ENCODE data around the gene GRB10.

GRB10 gene

DNA sequence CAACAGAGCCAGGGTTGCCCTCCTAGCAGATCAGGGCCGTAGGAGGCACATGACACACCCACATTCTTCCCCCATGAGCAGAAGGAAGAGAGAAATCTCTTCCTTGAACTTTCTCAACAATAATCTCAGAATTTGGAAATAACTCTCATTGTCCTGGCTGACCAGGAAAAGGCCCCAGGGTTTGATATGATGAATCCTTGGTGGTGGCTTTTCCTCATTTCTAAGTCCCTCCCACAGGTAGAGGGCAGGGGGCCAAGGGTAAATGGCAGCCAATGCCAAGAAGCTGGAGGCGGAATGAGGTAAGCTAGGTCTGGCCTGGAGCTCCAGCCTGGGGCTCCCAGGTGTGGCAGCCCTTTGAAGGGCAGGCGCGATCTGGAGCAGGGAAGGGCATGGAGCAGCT lies 67.8 kb downstream of the GRB10 start:
- Histone ChIP-seq H2AFZ (ENCODE audit: low read depth) (no peak overlapping the region), H3K27ac (no peak overlapping the region), H3K4me3 (IDR thresholded peaks at IDR 0.05; ENCODE audit: insufficient read depth, low read depth, low read length) (no peak overlapping the region), H3K27me3 (ENCODE audit: insufficient read depth, low read depth) (no peaks in the 10 kb centered on the region), H3K4me1 (ENCODE audit: low read depth, poor library complexity, severe bottlenecking) (peaks cover 9% of the 10 kb centered on the region), H3K79me2 (ENCODE audit: insufficient read depth, low read depth) (no peaks in the 10 kb centered on the region; the same call in 1 of the 2 replicates), H3K4me2 (no peak overlapping the region), H3K36me3 (ENCODE audit: insufficient read depth) (no peaks in the 10 kb centered on the region), H3K9ac (no peak overlapping the region), H4K20me1 (ENCODE audit: insufficient read depth) (no peaks in the 10 kb centered on the region)
- TF ChIP-seq, protein P1, sequence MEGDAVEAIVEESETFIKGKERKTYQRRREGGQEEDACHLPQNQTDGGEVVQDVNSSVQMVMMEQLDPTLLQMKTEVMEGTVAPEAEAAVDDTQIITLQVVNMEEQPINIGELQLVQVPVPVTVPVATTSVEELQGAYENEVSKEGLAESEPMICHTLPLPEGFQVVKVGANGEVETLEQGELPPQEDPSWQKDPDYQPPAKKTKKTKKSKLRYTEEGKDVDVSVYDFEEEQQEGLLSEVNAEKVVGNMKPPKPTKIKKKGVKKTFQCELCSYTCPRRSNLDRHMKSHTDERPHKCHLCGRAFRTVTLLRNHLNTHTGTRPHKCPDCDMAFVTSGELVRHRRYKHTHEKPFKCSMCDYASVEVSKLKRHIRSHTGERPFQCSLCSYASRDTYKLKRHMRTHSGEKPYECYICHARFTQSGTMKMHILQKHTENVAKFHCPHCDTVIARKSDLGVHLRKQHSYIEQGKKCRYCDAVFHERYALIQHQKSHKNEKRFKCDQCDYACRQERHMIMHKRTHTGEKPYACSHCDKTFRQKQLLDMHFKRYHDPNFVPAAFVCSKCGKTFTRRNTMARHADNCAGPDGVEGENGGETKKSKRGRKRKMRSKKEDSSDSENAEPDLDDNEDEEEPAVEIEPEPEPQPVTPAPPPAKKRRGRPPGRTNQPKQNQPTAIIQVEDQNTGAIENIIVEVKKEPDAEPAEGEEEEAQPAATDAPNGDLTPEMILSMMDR (conservative IDR thresholded peaks at IDR 0.05; ENCODE audit: low read depth, low read length), result no peak

DNA sequence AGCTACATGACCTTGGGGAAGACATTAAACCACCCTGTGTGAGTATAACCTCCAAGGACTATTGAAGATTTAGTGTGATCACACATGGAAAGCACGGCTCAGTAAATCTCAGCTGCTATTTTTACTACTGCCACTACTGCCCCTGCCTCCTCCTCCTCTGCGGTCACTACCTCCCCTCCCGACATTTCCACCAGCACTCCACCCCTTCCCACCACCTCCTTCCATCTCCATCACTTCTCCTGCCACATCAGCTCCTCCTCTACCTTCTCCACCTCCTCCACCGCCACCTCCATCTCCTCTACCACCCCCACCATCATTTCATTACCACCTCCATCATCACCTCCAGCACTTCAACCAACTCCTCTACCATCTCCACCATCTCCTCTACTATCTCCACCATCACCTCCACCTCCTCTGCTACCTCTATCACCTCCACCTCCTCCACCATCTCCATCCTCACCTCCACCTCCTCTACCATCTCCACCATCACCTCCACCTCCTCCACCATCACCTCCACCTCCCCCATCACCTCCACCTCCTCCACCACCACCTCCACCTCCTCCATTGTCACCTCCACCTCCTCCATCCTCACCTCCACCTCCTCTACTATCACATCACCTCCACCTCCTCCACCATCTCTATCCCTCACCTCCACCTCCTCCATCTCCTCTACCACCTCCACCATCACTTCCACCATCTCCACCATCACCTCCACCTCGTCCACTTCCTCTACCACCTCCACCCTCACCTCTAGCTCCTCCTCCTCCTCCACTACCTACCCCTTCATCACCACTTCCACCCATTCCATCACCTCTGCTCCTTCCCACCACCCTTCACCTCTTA lies 69.4 kb downstream of the GRB10 start:
- Histone ChIP-seq H3K9ac (no peak overlapping the region), H3K4me3 (IDR thresholded peaks at IDR 0.05; ENCODE audit: insufficient read depth, low read depth, low read length) (no peak overlapping the region), H2AFZ (ENCODE audit: low read depth) (no peak overlapping the region), H3K36me3 (ENCODE audit: insufficient read depth) (no peaks in the 10 kb centered on the region), H3K4me1 (ENCODE audit: low read depth, poor library complexity, severe bottlenecking) (peaks cover 9% of the 10 kb centered on the region), H4K20me1 (ENCODE audit: insufficient read depth) (no peaks in the 10 kb centered on the region), H3K27me3 (ENCODE audit: insufficient read depth, low read depth) (no peaks in the 10 kb centered on the region), H3K79me2 (ENCODE audit: insufficient read depth, low read depth) (no peaks in the 10 kb centered on the region; the same call in 1 of the 2 replicates), H3K4me2 (no peak overlapping the region), H3K27ac (no peak overlapping the region)
- TF ChIP-seq, protein P1 (conservative IDR thresholded peaks at IDR 0.05; ENCODE audit: low read depth, low read length), result no peak

DNA sequence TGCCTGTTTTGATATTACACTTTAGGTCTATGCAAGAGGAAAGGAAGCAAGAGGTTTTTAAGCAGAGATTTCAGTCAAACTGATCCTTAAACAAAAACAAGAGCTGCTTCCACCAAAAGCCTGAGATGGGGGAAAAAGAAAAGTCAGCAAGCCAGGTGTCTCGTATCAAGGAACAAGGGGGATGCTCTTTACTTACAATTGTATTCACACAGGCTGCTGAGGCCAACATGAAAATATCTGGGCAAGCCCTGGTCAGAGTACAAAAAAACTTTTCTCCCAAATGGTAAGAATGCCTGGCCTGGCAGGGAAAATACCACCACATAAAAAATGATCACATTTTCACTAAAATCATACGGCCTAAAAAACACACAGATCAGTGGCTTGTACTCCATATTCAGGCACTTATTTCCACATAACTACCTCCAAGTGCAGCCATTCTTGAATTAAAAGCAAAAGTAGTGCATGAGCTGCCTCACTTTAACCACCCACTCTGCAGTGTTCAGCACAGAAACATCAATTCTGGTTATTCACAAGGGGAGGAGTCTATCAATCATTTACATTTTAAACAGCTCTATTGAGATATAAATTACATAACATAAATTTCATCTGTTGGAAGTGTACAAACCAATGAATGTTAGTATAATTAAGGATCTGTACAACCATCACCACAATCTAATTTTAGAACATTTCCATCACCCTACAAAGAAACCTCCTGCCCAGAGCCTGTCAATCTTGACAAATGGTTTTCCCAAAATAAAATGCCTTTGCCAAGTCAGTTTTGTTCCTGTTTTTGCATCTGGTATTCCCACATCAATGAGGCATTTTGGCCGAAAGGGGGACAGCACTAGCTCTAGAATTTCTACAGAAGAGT lies 70.2 kb downstream of the GRB10 start:
- no peak overlapping the region for H3K4me3 ChIP-seq (IDR thresholded peaks at IDR 0.05; ENCODE audit: insufficient read depth, low read depth, low read length)
- TF ChIP-seq, protein P1 (conservative IDR thresholded peaks at IDR 0.05; ENCODE audit: low read depth, low read length), result no peak
- H4K20me1 ChIP-seq (ENCODE audit: insufficient read depth), result no peaks in the 10 kb centered on the region
- H3K36me3 ChIP-seq (ENCODE audit: insufficient read depth), result no peaks in the 10 kb centered on the region
- H3K79me2 ChIP-seq (ENCODE audit: insufficient read depth, low read depth), result no peaks in the 10 kb centered on the region; the same call in 1 of the 2 replicates
- no peak overlapping the region for H3K9ac ChIP-seq
- no peak overlapping the region for H3K4me2 ChIP-seq
- no peak overlapping the region for H2AFZ ChIP-seq (ENCODE audit: low read depth)
- no peaks in the 10 kb centered on the region for H3K27me3 ChIP-seq (ENCODE audit: insufficient read depth, low read depth)
- H3K4me1 ChIP-seq (ENCODE audit: low read depth, poor library complexity, severe bottlenecking), result peaks cover 9% of the 10 kb centered on the region
- H3K27ac ChIP-seq, result no peak overlapping the region

DNA sequence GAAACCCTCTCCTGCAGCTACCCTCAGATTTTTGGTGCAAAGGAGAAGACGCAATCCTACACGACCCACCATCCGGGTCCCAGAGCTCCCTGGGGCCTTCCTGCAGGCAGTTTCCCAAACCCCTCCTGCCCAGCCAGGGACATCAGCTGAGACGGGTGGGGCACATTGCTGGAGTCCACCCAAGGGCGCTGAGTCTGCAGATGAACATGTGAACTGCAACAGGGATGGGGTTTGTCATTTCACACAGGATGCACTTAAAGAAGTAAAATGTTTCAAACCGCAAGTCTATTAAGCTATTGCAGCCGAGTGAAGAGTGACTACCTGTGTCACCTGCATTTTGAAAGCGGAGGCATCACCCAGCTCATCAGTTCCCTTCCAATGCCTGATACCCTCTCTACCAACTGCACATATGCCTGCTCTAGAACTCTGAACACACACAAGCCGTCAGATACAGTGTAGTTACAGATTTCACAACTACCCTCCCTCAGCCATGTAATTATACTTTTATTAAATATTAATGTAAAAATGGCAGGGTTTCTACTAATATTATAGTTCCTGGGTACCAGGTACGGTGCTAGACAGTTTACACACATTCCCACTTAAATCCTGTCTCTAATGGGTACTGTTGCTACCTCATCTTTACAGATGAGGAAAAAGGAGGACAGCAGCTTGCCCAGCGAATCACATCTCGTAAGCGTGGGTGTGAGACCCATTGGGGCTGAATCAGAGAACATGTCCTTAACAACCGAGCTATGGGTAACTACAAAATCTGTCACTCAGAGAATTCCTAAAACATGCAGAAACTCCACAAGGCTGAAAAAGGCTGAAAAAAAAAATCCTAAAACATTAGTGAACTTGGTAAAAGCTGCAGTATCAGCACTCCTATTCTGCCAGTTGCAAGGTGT lies 71.2 kb downstream of the GRB10 start:
- TF ChIP-seq, protein P1 (conservative IDR thresholded peaks at IDR 0.05; ENCODE audit: low read depth, low read length), result no peak
- no peaks in the 10 kb centered on the region for H3K36me3 ChIP-seq (ENCODE audit: insufficient read depth)
- H3K27me3 ChIP-seq (ENCODE audit: insufficient read depth, low read depth), result no peaks in the 10 kb centered on the region
- no peak overlapping the region for H3K27ac ChIP-seq
- no peak overlapping the region for H3K4me2 ChIP-seq
- H3K9ac ChIP-seq, result no peak overlapping the region
- H3K79me2 ChIP-seq (ENCODE audit: insufficient read depth, low read depth), result no peaks in the 10 kb centered on the region; the same call in 1 of the 2 replicates
- no peak overlapping the region for H3K4me3 ChIP-seq (IDR thresholded peaks at IDR 0.05; ENCODE audit: insufficient read depth, low read depth, low read length)
- H3K4me1 ChIP-seq (ENCODE audit: low read depth, poor library complexity, severe bottlenecking), result peaks cover 9% of the 10 kb centered on the region
- no peaks in the 10 kb centered on the region for H4K20me1 ChIP-seq (ENCODE audit: insufficient read depth)
- no peak overlapping the region for H2AFZ ChIP-seq (ENCODE audit: low read depth)
